Kidney (tissue), 14 donors: ENCODE data around the gene CLOCK. TPM values are rescaled to one million over a fixed set of nuclear protein-coding genes. Genes with fewer than 3 reads are reported as not detected.

ENCODE experiments used
- DNase-seq, 5 donors: peaks; one replicate each; pipeline ENCODE4 v3.0.0-alpha.2; 2013 to 2020
- FAIRE-seq: peaks from 2 replicates; lab custom pipeline; 2012; peaks lifted over from hg19 to GRCh38; lab: Jason Lieb, UNC
- H3K27ac ChIP-seq, 2 donors: one replicate each; pipeline ENCODE4 v1.7.0; 2013; ENCODE audit warnings: low read depth in 2 of 2, low read length in 2 of 2, inconsistent platforms in 1 of 2
- H3K27me3 ChIP-seq: one replicate; pipeline ENCODE4 v1.7.1; 2013; ENCODE audit warnings: low read length, inconsistent platforms; ENCODE audit not compliant: control insufficient read depth, insufficient read depth
- H3K36me3 ChIP-seq, 3 donors: one replicate each; pipeline versions ENCODE4 v1.7.0 to v1.7.1; 2013; ENCODE audit warnings: low read length in 3 of 3, control low read depth in 1 of 3, inconsistent platforms in 1 of 3; ENCODE audit not compliant: insufficient read depth in 3 of 3, control insufficient read depth in 2 of 3
- H3K4me1 ChIP-seq, 3 donors: one replicate each; pipeline versions ENCODE4 v1.7.0 to v1.7.1; 2013; ENCODE audit warnings: low read length in 3 of 3, inconsistent platforms in 1 of 3, low read depth in 1 of 3; ENCODE audit not compliant: control insufficient read depth in 2 of 3, insufficient read depth in 2 of 3
- H3K4me3 ChIP-seq, 3 donors: one replicate each; pipeline versions ENCODE4 v1.7.0 to v1.8.1; 2013; ENCODE audit warnings: low read length in 3 of 3, control low read depth in 1 of 3, inconsistent platforms in 1 of 3
- H3K9ac ChIP-seq, 3 donors: one replicate each; pipeline versions ENCODE4 v1.7.0 to v1.7.1; 2013; ENCODE audit warnings: low read length in 3 of 3, control low read depth in 1 of 3, inconsistent platforms in 1 of 3
- H3K9me3 ChIP-seq, 3 donors: one replicate each; pipeline versions ENCODE4 v1.7.0 to v1.7.1; 2013; ENCODE audit warnings: low read length in 3 of 3, control low read depth in 1 of 3, inconsistent platforms in 1 of 3; ENCODE audit not compliant: control insufficient read depth in 2 of 3, insufficient read depth in 1 of 3
- CTCF ChIP-seq: IDR thresholded peaks from 3 replicates; pipeline ENCODE4 v1.5.1; 2012; ENCODE audit warnings: mild to moderate bottlenecking, moderate library complexity, borderline replicate concordance; ENCODE audit not compliant: insufficient read depth; ENCODE audit errors: extremely low read depth
- intact Hi-C: fragments of 100-400 bp; cut with DNase I; formaldehyde crosslinking; loops from one replicate; pipeline ENCODE4 v1.11.1; 2022
- polyA plus RNA-seq: library from polyadenylated mRNA; stranded (reverse); fragments of 350-450 nt; fragmentation: Illumina TruSeq; extraction: RNeasy Lipid Tissue Mini Kit (QIAGEN cat#74804); gene quantifications from one replicate; pipeline ENCODE4 v1.2.3, GENCODE V29; 2014; ENCODE audit warnings: low read depth, low replicate concordance; ENCODE audit not compliant: insufficient read depth
- total RNA-seq: library from RNA; stranded (reverse); fragmentation: NEBNext Ultra II Directional; extraction: Animal tissue kit (Norgen Biotek cat#: 25700); gene quantifications from one replicate; pipeline ENCODE4 v1.2.1, GENCODE V29; 2021
- donor health status: control.
- donor health status: control.
- donor health status: control.
- donor health status: control.
- donor health status: control.
- donor health status: DM: yes; HTN: yes; CAD: no.
- donor health status: Normal renal cell carcinoma (clear cell type).

CLOCK gene
- total and polyA plus RNA-seq, 2 donors from 2014 or later, result 3.8 to 28.9 TPM

- no peak for FAIRE-seq
- Histone ChIP-seq H3K4me3 (no peak overlapping the region), H3K27ac (no peak overlapping the region), H3K4me1 (no peaks in the 10 kb centered on the region), H3K27me3 (no peaks in the 10 kb centered on the region), H3K9ac (no peak overlapping the region), H3K9me3 (no peaks in the 10 kb centered on the region), H3K36me3 (no peaks in the 10 kb centered on the region)
- no peak for DNase-seq
- intact Hi-C loops, result no loop called here
- no peak for TF ChIP-seq CTCF
These were observed 33.7 kb downstream of the CLOCK start for GRCh38 chr4:55512922-55513571.

GRCh38 chr4:55512077-55512476 is 34.6 kb downstream of the CLOCK start:
- Histone ChIP-seq H3K4me3 (no peak overlapping the region), H3K9me3 (no peaks in the 10 kb centered on the region), H3K27ac (no peak overlapping the region), H3K36me3 (no peaks in the 10 kb centered on the region), H3K27me3 (no peaks in the 10 kb centered on the region), H3K9ac (no peak overlapping the region), H3K4me1 (no peaks in the 10 kb centered on the region)
- intact Hi-C loops, result no loop called here
- no peak for FAIRE-seq
- TF ChIP-seq CTCF, result no peak
- no peak for DNase-seq

- DNase-seq (no peak), FAIRE-seq (no peak)
- no peak overlapping the region for H3K9ac ChIP-seq
- H3K27ac ChIP-seq, result no peak overlapping the region
- H3K27me3 ChIP-seq, result no peaks in the 10 kb centered on the region
- intact Hi-C loops, result no loop called here
- H3K4me3 ChIP-seq, result no peak overlapping the region
- H3K4me1 ChIP-seq, result no peaks in the 10 kb centered on the region
- H3K36me3 ChIP-seq, result no peaks in the 10 kb centered on the region
- TF ChIP-seq CTCF, result no peak
- H3K9me3 ChIP-seq, result no peaks in the 10 kb centered on the region
These were observed 36.0 kb downstream of the CLOCK start for GRCh38 chr4:55510685-55511084.

DNA sequence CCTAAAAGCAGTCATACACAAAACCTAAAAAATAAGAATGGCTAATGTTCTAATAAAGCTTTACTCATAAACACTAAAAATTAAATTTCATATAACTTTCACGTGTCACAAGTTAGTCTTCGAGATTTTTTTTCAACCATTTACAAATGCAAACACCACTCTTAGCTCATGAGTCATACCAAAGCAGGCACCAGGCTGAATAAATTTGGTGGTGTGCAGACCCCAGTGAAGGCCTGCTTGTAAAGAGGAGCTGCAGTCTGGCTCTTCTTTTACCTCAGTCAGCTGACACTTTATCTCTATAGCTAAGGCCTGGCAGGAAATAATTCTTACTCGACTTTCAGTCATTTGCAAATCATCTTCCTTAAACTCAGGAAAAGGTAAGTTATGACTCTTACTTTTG is 37.4 kb downstream of the CLOCK start:
- Histone ChIP-seq H3K36me3 (no peaks in the 10 kb centered on the region), H3K4me3 (no peak overlapping the region), H3K9ac (no peak overlapping the region), H3K4me1 (no peaks in the 10 kb centered on the region), H3K27me3 (no peaks in the 10 kb centered on the region), H3K9me3 (no peaks in the 10 kb centered on the region), H3K27ac (no peak overlapping the region)
- intact Hi-C loops, result no loop called here
- DNase-seq, result no peak
- FAIRE-seq, result no peak
- no peak for TF ChIP-seq CTCF
